NOMO-1 (cell line): ENCODE measurements around the gene FZD8.

Source experiments
- DNase-seq, 2 experiments: peaks; one replicate each; lab custom pipeline; 2025; ENCODE audit not compliant: unreplicated experiment in 2 of 2; lab: John Stamatoyannopoulos, UW

The FZD8 gene

GRCh38 chr10:35641676-35642034 lies 441 bp downstream of the FZD8 start:
- no peak for DNase-seq

DNA sequence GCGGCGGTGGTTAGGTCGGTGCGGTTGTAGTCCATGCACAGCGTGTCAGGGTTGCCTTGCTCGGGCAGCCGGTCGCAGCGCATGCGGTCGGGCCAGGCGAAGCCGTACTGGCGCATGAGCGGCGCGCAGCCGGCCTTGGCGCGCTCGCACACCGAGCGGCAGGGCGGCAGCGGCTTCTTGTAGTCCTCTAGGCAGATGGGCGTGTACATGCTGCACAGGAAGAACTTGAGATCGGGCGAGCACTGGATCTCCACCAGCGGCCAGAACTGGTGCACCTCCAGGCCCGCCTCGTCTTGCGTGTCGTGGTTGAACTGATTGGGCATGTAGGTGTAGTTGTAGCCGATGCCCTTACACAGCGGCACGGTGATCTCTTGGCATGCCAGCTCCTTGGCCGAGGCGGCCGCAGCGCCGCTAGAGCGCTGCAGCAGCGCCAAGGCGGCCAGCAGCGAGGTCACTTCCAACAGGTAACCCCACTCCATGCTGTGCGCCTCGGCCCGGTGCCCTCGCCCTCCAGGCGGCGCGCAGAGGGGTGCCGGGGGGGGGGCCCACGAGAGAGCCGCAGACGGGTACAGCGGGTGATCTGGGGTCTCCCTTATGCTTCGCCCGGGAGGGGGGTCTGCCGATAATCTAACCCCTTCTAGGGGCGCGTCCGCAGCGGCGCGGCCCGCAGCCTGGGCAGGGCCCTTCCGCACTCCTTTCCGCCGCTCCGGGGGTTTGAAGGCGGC lies 983 bp downstream of the FZD8 start:
- peak; percentile 11 to 20 for DNase-seq

DNA sequence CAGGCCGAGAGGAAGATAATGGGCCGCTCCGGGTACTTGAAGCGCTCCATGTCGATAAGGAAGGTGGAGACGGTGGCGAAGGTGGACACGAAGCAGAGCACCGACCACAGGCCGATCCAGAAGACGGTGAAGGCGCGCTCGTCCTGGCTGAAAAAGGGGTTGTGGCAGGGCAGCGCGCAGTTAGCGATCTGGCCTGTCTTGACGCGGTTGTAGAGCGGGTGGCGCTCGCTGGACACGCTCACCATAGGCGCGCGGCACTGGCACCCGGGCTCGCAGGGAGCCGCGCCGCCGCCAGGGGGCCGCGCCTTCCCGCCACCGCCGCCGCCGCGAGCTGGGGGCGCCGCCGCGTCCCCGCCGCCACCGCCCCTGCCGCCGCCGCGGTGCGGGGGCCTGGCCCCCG lies 1.6 kb downstream of the FZD8 start:
- DNase-seq, result peak in 1 of 2 experiments; percentile 15

DNA sequence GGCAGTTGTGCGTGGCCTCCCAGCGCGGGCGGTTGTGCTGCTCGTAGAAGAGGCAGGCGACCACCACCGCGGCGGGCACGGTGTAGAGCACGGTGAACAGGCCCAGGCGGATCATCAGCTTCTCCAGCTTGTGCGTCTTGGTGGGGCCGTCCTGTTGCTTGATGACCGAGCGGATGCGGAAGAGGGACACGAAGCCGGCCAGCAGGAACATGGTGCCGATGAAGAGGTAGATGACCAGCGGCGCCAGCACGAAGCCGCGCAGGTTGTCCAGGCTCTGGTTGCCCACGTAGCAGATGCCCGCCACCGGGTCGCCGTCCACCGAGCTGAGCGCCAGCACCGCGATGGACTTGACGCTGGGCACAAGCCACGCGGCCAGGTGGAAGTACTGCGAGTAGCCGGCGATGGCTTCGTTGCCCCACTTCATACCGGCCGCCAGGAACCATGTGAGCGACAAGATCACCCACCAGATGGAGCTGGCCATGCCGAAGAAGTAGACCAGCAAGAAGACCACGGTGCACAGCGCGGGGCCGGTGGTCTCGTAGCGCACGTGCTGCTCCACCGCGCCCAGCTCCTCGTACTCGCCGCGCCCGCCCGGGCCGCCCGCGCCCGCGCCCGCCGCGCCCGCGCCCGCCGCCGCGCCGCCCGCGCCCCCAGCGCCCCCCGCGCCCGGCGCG lies 2.2 kb downstream of the FZD8 start:
- DNase-seq, result no peak

- no peak for DNase-seq
Observed at GRCh38 chr10:35639021-35639727, 2.9 kb downstream of the FZD8 start.

- no peak for DNase-seq
Observed at GRCh38 chr10:35638101-35638500, 4.0 kb downstream of the FZD8 start.

GRCh38 chr10:35637462-35637861 lies 4.6 kb downstream of the FZD8 start:
- no peak for DNase-seq

GRCh38 chr10:35636956-35637355 lies 5.1 kb downstream of the FZD8 start:
- no peak for DNase-seq

DNA sequence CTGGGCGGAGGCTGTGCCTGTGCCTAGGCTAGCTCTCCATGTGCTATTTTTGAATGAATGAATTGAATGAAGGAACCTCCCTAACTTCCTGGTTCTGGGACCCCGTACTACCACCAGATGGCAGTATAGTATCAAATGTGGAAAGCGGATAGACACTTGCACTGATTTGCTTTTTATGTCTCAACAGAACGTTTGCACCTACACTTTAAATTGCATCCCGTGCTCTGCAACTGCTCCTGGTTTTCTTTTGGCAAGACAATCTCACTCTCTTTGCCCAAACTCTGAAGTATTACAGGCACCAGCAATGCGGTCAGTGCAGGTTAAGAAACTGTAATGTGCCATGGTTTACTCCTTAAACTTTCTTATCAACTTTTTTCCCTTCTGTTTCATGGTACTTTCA lies 6.5 kb downstream of the FZD8 start:
- DNase-seq, result peak; percentile 22 to 48

GRCh38 chr10:35633006-35633980 lies 8.8 kb downstream of the FZD8 start:
- no peak for DNase-seq

GRCh38 chr10:35632027-35632426 lies 10.1 kb downstream of the FZD8 start:
- no peak for DNase-seq

GRCh38 chr10:35631404-35631803 lies 10.7 kb downstream of the FZD8 start:
- no peak for DNase-seq

DNA sequence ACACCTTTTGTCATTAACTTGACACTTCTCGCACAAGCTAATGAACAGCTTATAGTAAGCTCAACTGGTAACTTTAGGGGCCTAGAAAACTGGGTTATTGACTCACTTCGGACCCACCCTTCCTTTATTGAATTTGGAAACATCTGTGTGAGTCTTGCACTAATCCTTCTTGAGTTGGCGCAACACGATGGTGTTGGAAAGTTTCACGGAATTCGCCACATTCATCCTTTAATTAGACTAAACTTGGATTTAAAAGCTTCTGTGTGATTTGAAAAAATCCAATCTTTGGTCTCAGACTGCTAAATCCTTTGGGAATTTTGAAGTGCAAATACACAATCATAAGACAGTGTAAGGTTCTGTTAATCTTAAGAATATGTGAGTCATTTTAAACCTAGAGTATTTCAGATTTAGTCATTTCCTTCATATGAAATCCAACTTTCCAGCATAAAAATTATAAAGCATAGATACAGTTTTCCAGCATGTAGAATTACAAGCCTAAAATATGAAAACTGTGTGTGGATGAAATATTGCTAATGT lies 15.1 kb downstream of the FZD8 start:
- DNase-seq, result no peak

DNA sequence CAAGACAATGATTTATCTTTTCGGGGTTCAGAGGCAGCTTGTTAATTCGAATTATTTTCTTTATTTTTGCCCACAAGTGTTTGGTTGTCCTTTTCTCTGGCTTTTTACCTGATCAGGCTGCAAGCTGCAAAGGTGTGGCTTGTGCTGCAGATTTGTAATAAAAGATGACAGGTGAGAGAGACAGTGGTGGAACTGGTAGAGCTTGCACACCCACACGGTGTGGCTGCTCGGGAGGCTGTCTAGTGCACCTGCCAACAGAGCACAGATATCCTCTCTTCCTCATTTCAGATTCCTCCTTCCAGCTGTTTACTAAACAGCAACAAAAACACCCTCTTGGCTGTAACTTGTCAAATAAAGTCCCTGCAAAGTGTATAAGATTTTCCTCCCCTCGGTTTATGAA lies 27.8 kb downstream of the FZD8 start:
- DNase-seq, result no peak

GRCh38 chr10:35613597-35614226 lies 28.4 kb downstream of the FZD8 start:
- DNase-seq, result no peak

DNA sequence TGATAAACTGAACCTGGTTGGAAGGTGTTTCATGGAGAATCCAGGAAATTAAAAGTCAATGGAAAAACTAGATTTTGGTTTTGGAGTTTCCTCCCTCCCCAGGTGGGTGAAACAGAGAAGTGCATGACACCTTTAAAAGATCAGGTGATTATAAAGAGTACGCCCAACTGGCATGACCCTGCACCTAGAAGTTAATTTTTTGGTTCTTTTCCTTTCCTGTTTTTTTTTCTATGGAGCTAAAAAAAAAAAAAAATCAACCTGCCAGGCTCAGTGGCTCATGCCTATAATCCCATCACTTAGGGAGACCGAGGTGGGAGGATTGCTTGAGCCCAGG lies 29.0 kb downstream of the FZD8 start:
- no peak for DNase-seq

GRCh38 chr10:35612385-35613106 lies 29.6 kb downstream of the FZD8 start:
- DNase-seq, result no peak

DNA sequence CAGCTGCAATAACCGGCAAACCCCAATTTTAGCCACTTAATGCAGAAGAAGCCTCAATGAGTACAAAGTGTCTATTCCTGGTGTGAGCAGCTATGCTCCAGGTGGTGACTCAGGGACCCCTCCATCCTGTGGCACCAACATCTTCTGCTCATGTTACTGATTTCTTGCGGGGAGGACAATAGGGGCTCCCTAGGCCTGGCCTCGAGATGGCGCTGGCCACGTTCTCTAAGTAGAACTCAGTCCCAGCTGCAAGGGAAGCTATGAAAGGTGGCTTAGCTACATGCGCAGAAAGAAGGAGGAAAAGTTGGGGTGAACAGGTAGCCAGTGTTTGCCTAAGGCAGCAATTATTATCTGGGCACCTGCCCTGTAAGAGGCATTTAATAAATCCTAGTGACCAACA lies 30.3 kb downstream of the FZD8 start:
- DNase-seq, result no peak

DNA sequence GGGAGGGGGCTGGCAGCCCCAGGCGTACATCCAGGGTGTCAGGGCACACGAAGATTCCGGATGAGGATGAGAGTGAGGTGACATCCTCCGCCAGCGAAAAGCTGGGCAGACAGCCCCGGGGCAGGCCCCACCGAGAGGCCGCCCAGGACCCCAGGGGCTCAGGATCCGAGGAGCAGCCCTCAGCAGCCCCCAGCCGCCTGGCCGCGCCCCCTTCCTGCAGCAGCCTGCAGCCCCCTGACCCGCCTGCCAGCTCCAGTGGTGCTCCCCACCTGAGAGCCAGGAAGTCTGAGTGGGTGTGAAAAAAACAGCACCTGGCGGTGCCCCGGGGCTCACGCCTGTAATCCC lies 33.8 kb downstream of the FZD8 start:
- no peak for DNase-seq
